Measurements from ENCODE around the gene COL6A1.
"Not testable (repeated sequence)": the region's sequence is repeated elsewhere in the genome, so short reads cannot be mapped to it uniquely, and the experiment has no call there.

COL6A1 gene

DNA sequence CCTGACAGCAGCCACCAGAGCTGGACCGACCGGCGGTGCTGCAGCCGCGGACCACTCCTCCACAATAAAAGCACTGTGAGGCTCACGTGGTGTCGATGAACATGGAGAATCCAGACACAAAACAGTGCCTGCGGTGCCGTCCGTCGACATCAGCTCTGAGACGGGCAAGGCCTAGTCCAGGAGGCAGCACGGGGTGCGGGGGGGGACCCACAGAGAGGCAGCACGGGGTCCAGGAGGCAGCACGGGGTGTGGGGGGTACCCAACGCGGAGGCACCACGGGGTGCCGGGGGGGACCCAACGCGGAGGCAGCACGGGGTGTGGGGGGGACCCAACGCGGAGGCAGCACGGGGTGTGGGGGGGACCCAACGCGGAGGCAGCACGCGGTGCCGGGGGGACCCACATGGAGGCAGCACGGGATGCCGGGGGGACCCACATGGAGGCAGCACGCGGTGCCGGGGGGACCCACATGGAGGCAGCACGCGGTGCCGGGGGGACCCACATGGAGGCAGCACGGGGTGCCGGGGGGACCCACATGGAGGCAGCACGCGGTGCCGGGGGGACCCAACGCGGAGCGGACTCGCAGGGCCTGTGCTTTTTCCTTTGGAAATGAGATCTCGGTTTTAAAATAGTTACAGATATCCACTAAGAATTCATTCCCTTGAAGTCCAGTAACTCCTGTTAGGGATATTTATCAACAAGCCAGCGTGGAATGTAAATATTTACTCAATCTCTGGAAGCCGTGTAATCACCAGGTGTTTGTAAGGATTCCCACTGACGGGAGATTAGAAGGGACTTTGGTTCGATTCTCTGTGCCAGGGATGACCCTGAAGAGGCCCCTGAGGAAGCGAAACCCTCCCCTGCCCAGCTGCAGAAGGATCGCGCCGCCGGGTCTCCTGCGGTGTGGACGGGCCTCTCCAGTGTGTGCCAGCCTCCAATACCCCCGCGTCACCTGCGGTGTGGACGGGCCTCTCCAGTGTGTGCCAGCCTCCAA lies 52.1 kb downstream of the COL6A1 start:
- DNase-seq = no peak

DNA sequence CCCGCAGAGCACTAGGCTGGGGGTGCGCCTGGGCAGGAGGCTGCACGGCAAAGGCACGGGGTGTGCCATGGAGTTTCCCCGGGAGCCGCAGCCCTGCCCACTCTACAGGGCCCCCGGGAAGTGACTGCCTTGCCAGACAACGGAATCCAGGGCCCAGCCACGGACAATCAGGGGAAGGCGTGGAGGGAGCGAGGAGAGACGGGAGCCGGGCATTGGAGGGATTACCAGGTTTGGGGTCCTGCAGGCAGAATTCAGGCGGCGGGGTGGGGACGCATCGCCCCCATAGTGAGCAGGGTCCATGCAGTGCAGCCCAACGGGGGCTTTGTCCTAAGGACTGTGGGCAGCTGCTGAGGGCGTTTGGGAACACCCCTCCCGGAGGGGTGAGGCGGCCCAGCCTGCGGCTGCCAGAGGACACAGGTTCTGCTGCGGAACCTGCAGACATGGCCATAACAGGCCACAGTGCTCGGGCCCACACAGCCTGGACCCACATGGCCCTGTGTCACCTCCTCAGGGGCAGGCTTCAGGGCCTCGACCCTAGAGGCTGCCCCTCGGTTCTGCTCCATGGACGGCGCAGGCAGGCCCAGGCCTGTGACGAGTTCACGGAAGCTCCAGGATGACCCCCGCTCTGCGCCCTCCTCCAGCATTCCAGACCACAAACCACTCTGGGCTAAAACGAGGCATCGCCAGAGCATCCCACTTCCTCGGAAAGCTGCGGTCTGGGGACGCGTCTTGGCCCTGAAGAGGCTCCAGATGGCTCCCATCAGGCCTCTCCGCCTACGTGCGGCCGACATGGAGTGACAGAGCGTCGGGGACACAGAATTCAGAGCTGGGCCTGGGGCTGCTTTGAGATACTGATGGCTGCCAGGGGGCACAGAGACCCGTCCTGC lies 54.5 kb downstream of the COL6A1 start:
- DNase-seq = no peak

DNA sequence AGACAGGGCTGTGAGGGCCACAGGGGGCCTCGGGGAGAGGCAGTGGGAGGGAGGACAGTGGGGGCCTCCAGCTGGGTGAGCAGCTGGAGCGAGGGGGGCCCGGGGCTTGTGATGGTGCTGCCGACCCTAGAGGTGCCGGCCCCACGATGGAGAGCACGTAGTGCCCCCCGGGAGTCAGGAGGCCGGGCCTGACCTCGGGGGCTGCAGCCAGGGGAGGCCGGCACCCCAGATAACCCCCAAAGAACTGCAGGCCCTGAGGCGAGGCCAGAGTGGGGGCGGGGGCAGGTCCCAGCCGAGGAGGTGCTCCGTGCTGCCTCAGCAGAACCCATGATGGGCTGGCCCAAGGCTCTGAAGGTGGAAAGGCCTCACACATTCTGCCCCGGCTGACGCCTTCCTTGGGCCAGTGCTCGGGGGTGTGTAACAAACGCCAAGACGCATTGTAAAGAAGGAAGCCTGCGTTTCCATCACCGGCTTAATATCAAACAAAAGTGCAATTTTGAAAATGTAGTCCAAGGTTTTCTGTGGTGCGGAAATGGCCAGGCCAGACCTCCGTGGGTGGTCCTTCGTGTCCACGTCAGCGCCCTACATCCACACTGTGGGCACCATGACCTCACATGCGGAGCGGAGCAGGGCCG lies 55.2 kb downstream of the COL6A1 start:
- DNase-seq = no peak

DNA sequence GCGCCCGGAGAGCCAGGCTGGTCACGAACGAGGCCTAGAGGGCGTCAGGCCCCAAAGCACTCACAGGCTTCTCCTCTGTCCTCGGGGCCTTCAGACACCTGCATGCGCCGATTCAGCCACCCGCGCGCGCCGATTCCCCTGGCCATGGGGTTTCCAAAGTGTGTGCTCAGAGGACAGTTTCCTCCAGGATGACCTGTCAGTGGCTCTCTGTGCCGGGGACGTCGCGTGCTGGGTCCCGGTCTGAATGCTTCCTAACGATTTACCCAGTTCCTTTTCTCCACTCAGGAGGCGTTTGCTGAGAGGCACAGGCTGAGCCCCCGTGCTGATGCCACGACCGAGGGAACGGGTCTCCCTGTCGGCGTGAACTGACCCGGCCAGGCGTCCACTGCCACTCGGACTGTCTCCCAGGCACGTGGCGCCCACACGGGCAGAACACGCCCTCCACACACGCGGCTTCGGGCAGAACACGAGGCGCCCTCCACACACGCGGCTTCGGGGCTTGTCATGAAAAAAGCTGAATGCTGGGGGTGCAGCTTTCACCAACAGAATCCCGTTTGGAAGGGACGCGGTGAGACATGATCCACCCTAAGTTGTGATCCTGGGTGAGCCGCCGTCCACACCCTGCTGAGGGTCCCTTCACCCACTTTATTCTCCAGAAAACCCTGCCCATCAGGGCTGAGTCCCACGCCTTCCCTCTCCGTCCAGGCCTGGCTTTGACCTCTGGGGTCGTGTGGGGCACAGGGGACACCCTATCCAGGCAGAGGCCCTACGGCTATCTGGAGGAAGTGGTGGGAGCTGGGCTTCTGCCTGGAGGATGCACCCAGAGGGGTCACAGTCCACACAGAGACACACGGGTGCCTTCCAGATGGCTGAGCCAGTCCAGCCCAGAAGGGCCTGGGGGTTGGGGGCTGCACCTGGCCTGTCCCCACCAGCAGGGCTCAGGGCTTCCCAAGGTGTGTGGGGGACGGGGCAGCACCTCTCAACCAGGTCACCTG lies 56.1 kb downstream of the COL6A1 start:
- no peak for DNase-seq

DNA sequence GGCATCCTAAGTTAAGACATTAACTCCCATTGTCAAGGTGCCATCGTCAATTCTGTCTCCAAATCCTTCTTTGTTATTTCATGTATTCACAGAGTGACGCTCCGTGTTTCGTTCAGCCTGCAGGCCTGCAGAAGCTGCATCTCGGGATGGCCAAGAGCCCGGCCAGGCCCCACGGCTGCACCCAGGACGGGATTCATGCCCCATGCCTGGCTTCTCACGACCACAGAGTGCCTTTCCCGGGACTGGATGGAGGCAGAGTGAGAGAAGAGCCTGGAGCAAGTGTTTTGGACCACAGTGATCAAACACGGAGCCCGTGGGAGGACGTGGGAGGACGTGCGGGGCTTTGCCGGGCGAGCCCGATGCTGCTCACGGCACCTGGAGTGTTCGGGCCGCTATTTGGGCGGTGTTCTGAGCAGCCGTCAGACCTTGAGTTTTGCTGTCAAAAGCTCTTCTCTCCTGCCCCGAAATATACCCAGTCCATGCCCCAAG lies 56.8 kb downstream of the COL6A1 start:
- no peak for DNase-seq

DNA sequence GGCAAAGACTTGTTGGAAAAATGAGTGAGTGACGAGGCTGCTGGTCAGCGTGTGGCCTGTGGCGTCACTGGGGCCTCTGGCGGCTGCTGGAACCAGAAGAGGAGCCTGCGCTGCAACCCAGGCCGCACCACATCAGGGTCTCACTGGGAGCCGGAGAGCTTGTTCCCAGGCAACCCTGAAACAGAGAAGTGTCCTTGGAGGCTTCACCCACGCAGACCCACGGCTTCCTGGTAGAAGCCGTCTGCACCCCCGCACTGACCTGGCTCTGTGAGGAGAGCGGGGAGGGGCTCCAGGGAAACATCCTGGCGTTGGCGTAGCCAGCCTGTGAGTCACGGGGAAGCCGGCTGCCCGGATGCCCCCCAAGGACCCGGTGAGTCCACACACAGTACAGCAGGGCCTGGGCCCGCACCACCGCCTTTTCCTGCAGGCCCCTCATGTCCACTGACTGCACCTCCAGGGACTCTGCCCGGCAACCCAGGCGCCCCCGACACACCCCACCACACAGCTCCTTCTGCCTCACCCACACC lies 57.4 kb downstream of the COL6A1 start:
- DNase-seq = no peak

DNA sequence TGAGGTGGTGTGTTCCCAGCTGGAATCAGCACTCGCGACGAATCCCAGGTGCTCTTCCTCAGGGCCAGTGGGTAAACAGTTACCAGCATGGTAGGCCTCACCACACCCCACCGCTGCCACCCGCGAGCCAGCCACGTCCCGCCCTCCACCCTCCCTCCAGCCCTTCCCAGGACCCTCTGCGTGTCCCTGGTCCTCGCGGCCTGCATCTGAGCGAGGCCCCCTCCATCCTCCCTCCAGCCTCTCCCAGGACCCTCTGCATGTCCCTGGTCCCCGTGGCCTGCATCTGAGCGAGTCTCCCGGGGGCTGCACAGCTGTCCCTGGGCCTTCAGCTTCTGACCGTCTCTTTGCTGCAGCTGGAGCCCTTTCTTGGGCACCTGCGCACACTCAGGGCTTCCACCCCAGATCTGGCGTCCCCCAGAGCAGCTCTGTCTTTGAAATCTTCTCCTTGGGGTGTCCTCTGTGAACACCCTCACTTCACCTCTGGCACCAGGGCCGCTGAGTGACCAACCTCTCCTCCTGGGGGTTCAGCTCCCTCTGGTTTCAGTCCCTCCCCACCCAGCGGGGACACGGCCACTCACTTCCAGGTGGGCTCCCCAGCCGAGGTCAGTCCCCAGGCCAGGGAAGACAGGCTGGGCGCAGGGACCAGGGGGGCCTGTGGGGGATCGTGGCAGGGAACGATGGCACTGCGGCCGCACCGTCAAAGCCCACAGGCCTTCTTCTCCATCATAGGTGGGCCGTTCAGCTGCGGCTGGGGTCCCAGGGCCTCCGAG lies 58.5 kb downstream of the COL6A1 start:
- DNase-seq = no peak

DNA sequence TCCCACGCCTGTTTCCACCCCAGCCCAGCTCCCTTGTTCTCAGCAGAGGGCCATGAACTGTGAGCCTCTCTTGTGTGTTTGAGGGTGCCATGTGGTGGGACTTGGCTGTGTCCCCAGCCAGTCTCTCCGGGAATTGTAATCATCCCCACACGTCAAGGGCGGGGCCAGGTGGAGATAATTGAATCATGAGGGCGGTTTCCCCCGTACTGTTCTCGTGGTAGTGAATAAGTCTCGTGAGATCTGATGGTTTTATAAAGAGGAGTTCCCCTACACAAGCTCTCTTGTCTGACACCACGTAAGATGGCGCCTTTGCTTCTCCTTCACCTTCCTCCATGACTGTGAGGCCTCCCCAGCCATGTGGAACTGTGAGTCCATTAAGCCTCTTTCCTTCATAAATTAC lies 59.1 kb downstream of the COL6A1 start:
- no peak for DNase-seq

DNA sequence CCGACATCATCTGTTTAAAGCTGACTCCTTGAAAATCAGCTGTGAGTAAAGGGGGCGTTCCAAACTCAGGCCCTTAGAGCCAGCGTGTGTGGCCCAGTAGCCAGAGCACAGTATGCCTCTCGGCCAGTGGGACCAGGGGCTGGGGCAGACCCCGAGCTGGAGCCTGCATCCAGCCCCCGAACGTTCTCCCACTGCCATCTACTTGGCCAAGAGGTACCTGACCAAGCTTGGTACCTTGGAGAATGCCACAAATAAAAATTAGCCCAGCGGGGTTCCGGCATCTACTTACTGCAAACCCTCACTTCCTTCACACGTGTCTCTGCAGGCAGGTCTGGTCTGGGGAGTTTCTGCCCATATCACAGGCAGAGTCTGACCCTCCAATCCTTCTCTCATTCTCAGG lies 59.6 kb downstream of the COL6A1 start:
- DNase-seq = no peak

DNA sequence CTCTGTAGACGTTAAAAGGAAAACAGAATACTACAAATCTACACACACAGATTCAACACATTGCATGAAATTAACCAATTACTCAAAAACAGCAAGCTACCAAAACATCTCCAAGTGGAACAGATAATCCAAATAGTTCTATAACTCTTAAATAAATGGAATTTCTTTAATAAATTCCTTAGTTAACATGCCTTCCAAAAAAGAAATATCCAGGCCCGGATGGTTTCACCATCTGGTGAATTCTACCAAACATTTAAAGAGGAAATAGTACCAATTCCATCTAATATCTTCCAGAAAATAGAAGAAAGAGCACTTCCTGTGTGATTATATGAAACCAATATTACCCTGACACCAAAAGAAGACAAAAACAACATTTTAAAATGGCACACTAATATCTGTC lies 63.6 kb downstream of the COL6A1 start:
- no peak for DNase-seq

DNA sequence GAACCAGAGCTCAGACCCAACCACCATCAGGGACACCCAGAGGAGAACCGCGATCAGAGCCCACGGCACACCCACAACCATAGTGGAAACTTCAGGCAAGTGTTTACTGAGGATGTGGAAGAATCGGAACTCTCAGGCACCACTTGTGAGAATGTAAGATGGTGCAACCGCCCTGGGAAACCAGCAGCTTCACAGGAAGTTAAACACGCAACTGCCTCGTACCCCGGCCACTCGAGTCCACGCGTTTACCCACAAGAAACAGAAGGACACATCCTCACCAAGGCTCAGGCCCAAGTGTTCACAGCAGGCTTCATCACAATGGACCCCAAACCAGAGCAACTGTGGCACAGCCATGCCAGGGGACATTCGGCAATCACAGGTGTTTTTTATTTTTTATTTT lies 64.9 kb downstream of the COL6A1 start:
- DNase-seq = no peak

DNA sequence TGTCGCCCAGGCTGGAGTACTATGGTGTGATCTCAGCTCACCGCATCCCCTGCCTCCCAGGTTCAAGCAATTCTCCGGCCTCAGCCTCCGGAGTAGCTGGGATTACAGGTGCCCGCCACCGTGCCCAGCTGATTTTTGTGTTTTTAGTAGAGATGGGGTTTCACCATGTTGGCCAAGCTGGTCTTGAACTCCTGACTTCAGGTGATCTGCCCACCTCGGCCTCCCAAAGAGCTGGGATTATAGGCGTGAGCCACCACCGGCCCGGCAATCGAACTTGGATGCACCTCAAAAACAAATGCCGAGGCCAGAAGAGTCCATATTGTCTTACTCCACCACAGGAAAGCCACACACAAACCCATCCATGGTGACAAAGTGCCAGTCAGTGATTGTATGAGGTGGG lies 65.3 kb downstream of the COL6A1 start:
- DNase-seq = not testable (repeated sequence)

DNA sequence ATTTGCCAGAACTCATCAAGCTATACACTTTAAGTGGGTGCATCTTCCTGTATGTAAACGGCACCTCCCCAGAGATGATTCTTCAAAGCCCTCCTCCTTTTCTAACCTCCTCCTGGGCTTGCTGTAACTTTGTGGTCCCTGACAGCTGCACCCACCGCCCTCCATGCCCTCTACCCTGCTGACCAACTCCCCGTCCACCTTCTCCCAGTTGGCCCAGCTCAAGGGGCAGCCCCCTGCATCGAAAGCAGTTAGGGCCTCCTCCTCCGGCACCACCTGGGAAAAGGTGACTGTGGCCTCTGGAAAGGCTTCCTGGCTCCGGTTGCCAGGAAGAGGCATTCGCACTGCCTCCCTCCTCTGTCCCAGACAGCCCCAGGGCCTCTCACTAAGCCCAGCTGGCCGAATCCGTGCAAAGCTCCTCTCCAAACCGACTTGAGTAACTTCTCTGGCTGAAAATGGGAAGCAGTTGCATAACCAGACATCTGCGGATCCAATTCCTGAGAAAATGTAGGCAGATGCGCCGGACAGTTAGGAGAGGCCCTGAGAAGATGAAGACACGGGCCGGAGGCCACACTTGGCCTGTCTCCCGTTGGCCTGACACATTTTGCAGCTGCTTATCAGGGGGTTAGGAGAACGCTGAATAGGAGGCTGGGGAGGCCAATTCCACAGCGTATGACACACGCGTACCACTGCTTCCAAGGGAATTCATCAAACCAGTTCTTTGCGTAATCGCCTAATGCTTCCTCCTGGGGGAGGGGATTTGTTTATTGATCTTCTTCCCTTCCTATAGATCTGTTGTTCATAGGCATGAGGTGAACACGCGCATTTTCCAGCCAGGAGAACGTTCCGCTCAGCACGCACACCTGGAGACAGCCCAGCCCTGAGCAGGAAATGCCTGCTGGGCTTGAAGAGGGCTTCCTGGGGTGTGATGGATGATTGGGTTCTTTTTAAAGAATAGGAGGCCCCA lies 67.6 kb downstream of the COL6A1 start:
- DNase-seq = no peak

DNA sequence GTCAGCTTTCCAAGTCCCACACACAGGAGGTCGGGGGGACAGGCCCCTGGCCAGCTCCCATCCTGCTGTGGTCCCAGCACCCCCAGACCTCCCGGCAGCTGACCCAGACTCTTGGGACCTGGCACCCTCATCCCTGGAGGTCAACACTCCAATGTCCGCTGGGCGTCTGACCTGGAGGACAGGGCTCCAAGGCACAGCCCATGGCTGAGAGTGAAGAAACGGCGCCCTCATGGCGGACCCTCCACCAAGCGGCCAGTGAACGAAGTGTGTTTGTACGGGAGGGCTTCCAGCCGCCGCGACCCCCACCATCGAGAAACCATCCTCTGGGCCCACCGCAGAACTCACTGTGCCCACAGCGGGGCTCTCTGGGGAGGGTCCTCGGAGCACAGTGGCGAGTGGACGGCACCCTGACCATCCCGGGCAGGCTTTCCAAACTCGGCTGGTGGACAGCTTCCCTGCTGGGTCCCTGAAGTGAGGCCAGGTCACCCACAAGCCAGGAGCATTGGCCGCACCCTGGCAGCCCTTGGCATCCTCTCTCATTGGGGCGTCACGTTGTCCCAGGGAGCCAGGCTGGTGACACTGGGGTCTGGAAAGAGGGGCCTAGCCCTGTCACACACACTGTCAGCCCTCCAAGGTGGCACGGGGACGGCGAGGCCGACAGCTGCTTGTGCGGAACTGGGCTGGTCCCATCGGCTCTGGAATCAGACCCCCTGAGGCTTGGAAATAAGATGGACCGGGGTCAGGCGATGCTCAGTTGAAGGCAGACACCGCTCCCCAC lies 68.5 kb downstream of the COL6A1 start:
- DNase-seq = no peak

DNA sequence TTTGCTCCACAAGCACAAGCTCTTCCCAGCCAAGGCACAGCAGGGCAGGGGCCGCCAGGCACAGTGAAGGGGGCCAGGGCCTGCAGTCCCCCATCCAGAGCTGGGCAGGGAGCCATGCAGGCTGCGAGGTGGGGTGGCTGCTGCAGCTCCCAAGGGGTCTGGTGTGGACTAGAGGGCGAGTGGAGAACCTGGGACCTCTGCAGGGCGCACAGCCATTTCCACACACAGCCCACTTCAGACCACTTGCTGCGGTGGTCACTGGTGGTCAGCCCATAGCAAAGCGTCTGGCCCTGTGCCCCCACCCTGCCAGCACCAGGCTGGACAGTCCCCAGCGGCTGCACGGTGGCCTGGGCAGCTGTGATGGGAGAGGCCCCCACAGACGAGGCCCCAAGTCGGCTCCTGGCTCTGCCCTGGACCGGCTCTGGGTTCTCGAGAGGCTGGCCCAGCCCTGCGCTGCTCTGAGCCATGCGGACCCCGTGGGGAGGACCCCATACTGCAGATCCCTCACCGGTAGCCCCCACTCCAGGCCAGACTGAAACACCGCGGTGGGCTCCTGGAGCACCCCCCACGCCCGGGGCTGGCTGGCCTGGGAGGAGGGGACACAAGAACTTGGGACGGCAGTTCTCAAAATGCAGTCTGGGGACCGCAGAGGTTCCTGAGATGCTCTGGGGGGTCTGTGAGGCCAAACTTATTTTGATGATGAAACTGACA lies 69.3 kb downstream of the COL6A1 start:
- DNase-seq = no peak

DNA sequence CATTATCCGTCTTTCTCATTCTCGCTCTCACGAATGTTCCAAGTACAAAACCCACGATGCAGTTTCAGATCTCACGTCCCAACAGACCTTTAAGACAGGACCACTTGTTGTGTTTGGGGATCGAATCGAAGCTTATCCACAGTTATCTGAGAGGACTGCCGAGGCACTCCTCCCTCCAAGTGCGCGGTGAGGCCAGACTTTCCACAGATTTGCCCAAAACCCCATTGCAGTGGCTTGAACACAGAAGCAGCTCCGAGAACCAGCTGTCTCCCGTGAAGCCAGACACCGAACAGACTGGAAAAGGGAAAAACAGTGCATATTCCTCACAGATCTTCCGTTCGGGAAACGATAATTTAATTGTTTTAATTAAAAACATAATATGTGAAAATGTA lies 69.8 kb downstream of the COL6A1 start:
- DNase-seq = no peak

DNA sequence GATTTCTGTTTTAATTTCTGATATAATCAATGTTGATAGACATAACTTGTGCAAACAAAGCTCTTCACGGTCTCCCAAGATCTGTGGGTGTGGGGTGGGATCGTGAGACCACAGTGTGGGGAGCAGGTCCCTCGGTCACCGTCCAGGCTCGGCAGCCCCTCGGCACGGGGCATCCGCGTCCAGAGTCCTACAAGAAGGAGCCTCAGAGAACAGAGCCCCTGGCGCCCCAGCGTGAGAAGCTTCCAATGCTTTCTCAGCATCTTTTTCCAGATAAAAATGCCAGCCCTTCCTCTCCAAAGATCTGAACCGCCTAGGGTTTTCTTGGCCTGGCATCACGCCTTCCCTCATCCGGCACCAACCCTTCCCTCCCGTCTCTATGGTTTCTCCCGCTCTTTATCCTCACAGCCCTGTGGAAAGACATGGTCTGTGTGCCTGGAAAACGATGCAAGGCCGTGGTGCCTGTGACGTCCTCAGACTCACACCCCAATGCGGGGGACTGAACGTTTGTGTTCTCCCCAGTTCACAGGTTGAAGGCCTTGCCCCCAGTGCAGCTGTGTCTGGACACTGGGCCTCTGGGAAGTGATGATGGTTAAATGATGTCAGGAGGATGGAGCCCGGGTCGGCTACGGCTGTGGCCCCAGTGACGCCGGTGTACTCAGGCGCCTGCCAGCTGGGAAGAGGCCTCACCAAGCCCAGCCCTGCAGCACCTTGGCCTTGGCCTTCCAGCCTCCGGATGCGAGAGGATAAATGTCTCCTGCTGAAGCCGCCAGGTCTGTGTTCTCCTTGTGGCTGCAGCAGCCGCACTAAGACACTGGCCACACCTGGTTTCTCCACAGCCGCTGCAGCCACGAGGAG lies 70.5 kb downstream of the COL6A1 start:
- DNase-seq = no peak

All from SIG-M5 (cell line).